Transverse colon (tissue), 4 donors: ENCODE data around the gene WSCD1. TPM values are rescaled to one million over a fixed set of nuclear protein-coding genes. Genes with fewer than 3 reads are reported as not detected.

Experiments used
- DNase-seq: peaks from one replicate; pipeline ENCODE4 v3.0.0-alpha.2; 2019
- H3K27ac ChIP-seq, 4 donors: fragments of 200-600 bp; sonication (generic); 2 replicates each; pipeline ENCODE4 v1.5.1; 2016 to 2018; ENCODE audit warnings: inconsistent platforms in 4 of 4
- H3K27me3 ChIP-seq: fragments of 200-600 bp; sonication (generic); 2 replicates; pipeline ENCODE4 v1.5.1; 2017; ENCODE audit warnings: inconsistent platforms
- H3K36me3 ChIP-seq, 4 donors: fragments of 200-600 bp; sonication (generic); 2 replicates each; pipeline ENCODE4 v1.5.1; 2017 to 2019; ENCODE audit warnings: inconsistent platforms in 4 of 4
- H3K4me1 ChIP-seq, 4 donors: fragments of 200-600 bp; sonication (generic); 2 replicates each; pipeline ENCODE4 v1.5.1; 2017 to 2020; ENCODE audit warnings: inconsistent platforms in 4 of 4
- H3K4me3 ChIP-seq, 4 donors: fragments of 200-600 bp; sonication (generic); 1 replicate in 1 of 4; 2 replicates in 3 of 4; pipeline versions ENCODE4 v1.5.1 to v1.6.1; 2017 to 2019; ENCODE audit warnings: inconsistent platforms in 4 of 4
- H3K9me3 ChIP-seq, 2 donors: fragments of 200-600 bp; sonication (generic); 2 replicates each; pipeline ENCODE4 v1.5.1; 2017 to 2019; ENCODE audit warnings: inconsistent platforms in 2 of 2
- EP300 ChIP-seq: sonication (generic); formaldehyde crosslinking; IDR thresholded peaks from one replicate; pipeline ENCODE4 v1.6.1; 2017; ENCODE audit warnings: antibody characterized with exemption, low read depth
- POLR2A ChIP-seq: fragments of 450-650 bp; IDR thresholded peaks from one replicate; pipeline ENCODE4 v1.6.1; 2016; ENCODE audit warnings: antibody characterized with exemption, mild to moderate bottlenecking, moderate library complexity
- POLR2AphosphoS5 ChIP-seq, 3 donors: sonication (generic); formaldehyde crosslinking; IDR thresholded peaks; one replicate each; pipeline ENCODE4 v1.6.1; 2016; ENCODE audit warnings: antibody characterized with exemption in 3 of 3
- whole genome bisulfite sequencing, 2 donors: methylation state at CpG; one replicate each; pipeline ENCODE4 v1.1.5; 2018; ENCODE audit warnings: low coverage in 1 of 2; 5-methylcytosine and 5-hydroxymethylcytosine counted together
- in situ Hi-C, 4 donors: fragments of 200-750 bp; cut with MboI; loops; one replicate each; pipeline versions ENCODE4 v1.15.0 to v1.15.1; 2017; ENCODE audit warnings: low sequenced_read_pairs in 3 of 4, low pct_ligation_motif_present in 1 of 4, low pct_unique_long_range_greater_than_20kb in 1 of 4
- intact Hi-C: fragments of 100-400 bp; cut with DNase I; formaldehyde crosslinking; loops from one replicate; pipeline ENCODE4 v1.15.1; 2023; ENCODE audit warnings: low total_unique reads
- total RNA-seq, 4 donors: library from RNA; depleted of rRNA; stranded (reverse); fragments of >200 nt; gene quantifications; one replicate each; pipeline ENCODE4 v1.1.0, GENCODE V29; 2016
- TF ChIP-seq, protein P1 (sequence below), 5 experiments: fragments of 200-600 bp in 3 of 5; fragments of 450-650 bp in 2 of 5; sonication (generic) in 3 of 5; IDR thresholded peaks; 1 replicate in 2 of 5; 2 replicates in 3 of 5; pipeline ENCODE4 v1.5.1; 2016 to 2017; ENCODE audit warnings: antibody characterized with exemption in 5 of 5, inconsistent platforms in 3 of 5, mild to moderate bottlenecking in 2 of 5, moderate library complexity in 1 of 5

WSCD1 gene
- total RNA-seq, 4 donors from 2014 or later: 23.7 to 58.4 (median 33.7) TPM

DNA sequence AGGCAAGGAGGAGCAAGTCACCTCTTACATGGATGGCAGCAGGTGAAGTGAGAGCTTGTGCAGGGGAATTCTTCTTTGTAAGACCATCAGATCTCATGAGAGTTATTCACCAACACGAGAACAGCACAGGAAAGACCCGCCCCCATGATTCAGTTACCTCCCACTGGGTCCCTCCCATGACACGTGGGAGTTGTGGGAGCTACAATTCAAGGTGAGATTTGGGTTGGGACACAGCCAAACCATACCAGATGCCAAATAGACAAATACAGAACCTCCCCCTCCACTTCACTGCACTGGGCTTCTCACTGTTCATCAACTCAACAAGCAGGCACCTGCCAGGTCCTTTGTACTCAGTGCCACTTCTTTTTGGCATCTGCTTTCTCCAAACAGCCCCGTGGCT lies 100.2 kb downstream of the WSCD1 start:
- no peaks in the 10 kb centered on the region for H3K4me1 ChIP-seq
- no peak overlapping the region for H3K4me3 ChIP-seq
- in situ Hi-C loops: no loop called here
- H3K36me3 ChIP-seq: no peaks in the 10 kb centered on the region
- WGBS, 2 donors: 44 to 68% methylated on average over 2 to 4 of the region's 4 CpGs
- H3K9me3 ChIP-seq: no peaks in the 10 kb centered on the region
- H3K27ac ChIP-seq: no peak overlapping the region
- TF ChIP-seq POLR2A (no peak), EP300 (no peak), POLR2AphosphoS5 (IDR thresholded peaks at IDR 0.05) (no peak)
- TF ChIP-seq, protein P1, sequence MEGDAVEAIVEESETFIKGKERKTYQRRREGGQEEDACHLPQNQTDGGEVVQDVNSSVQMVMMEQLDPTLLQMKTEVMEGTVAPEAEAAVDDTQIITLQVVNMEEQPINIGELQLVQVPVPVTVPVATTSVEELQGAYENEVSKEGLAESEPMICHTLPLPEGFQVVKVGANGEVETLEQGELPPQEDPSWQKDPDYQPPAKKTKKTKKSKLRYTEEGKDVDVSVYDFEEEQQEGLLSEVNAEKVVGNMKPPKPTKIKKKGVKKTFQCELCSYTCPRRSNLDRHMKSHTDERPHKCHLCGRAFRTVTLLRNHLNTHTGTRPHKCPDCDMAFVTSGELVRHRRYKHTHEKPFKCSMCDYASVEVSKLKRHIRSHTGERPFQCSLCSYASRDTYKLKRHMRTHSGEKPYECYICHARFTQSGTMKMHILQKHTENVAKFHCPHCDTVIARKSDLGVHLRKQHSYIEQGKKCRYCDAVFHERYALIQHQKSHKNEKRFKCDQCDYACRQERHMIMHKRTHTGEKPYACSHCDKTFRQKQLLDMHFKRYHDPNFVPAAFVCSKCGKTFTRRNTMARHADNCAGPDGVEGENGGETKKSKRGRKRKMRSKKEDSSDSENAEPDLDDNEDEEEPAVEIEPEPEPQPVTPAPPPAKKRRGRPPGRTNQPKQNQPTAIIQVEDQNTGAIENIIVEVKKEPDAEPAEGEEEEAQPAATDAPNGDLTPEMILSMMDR (IDR thresholded peaks at IDR 0.05): no peak
- H3K27me3 ChIP-seq: no peaks in the 10 kb centered on the region
- DNase-seq: no peak
- intact Hi-C loops: no loop called here

DNA sequence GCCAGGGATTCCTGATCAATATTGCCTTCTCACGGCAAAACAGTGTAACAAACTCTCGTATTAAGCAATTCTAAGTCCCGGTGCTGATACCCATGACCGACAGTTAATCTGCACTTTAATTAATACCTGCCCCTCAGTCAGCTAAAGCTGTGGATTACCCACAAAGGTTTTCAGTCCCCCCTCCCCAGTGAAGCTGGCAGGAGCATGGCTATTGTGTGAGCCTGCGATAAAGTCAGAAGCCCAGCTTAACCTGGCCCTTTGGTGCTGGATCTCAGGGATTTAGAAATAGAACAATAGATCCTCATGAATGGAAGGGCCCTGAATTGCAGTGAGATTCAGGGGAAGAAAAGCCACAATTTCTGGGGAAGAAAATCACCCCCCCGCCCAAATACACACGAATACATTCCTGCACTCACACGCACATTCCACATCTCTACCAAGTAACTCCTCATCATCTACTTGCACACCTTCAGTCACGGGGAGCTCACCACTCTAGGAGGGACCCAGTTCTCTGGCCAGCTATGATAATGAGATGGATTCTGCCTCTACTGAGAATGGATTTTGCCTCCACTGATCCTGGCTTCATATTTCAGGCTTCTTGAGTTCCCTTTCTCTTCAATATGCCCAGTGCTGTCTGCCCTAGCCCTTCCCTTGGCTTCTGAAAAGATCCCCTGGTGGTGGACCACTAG lies 102.6 kb downstream of the WSCD1 start:
- in situ Hi-C loops: no loop called here
- intact Hi-C loops: no loop called here
- Histone ChIP-seq H3K9me3 (no peaks in the 10 kb centered on the region), H3K4me3 (no peak overlapping the region), H3K27ac (no peak overlapping the region), H3K4me1 (no peaks in the 10 kb centered on the region), H3K36me3 (no peaks in the 10 kb centered on the region), H3K27me3 (no peaks in the 10 kb centered on the region)
- TF ChIP-seq EP300: no peak
- TF ChIP-seq POLR2A: no peak
- TF ChIP-seq, protein P1 (IDR thresholded peaks at IDR 0.05): no peak
- no peak for TF ChIP-seq POLR2AphosphoS5 (IDR thresholded peaks at IDR 0.05)
- WGBS, 2 donors: 78 to 83% methylated on average over 4 to 9 of the region's 9 CpGs
- DNase-seq: no peak

DNA sequence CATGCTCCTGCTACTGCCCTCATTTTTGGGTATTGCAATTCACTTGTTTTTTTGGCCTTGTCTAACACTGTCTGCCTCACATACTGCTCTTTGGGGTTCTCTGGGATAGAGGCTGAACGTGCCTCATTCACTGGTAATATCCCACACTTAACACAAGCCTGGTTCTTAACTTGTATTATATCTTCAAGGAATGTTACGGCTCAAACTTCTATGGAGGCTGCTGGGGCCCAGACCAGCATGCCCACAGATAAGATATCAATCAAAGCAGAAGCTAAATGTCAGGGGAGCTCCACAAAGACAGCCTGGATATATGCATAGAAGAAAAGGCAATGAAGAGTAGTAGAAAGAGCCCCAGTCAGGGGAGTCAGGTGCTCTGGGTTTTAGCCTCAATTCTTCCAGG lies 103.5 kb downstream of the WSCD1 start:
- 64 to 72% methylated on average over 2 of the region's 2 CpGs for WGBS, 2 donors
- no peak for TF ChIP-seq POLR2A
- TF ChIP-seq EP300: no peak
- TF ChIP-seq POLR2AphosphoS5 (IDR thresholded peaks at IDR 0.05): no peak
- TF ChIP-seq, protein P1 (IDR thresholded peaks at IDR 0.05): no peak
- Histone ChIP-seq H3K27me3 (no peaks in the 10 kb centered on the region), H3K9me3 (no peaks in the 10 kb centered on the region), H3K4me3 (no peak overlapping the region), H3K4me1 (no peaks in the 10 kb centered on the region), H3K27ac (no peak overlapping the region), H3K36me3 (no peaks in the 10 kb centered on the region)
- intact Hi-C loops: no loop called here
- no peak for DNase-seq
- in situ Hi-C loops: no loop called here
